ENCODE measurements around the gene DSCAM. TPM values are rescaled to one million over a fixed set of nuclear protein-coding genes. Genes with fewer than 3 reads are reported as not detected.

DSCAM gene
- total RNA-seq, 2 experiments from 2014 or later: not detected

- ATAC-seq (ENCODE audit: poor library complexity): no peak
- H3K9me3 Mint-ChIP-seq: peaks cover 3% of the 10 kb centered on the region
- no peak overlapping the region for H3K4me3 Mint-ChIP-seq
Measured at GRCh38 chr21:40117236-40117635, 729.7 kb downstream of the DSCAM start.

GRCh38 chr21:40115775-40116174 lies 731.2 kb downstream of the DSCAM start:
- Mint-ChIP-seq H3K4me3 (no peak overlapping the region), H3K9me3 (peaks cover 3% of the 10 kb centered on the region), H3K4me1 (ENCODE audit: low read depth) (no peaks in the 10 kb centered on the region), H3K27me3 (no peaks in the 10 kb centered on the region), H3K36me3 (ENCODE audit: low read depth) (no peaks in the 10 kb centered on the region), H3K27ac (no peak overlapping the region)
- CTCF ChIA-PET: no interaction called here
- H3K27me3 ChIP-seq (ENCODE audit: control insufficient read depth in 1 of 2, insufficient read depth in 2 of 2, low read length in 2 of 2): no peaks in the 10 kb centered on the region
- no peak for DNase-seq
- no peaks in the 10 kb centered on the region for H3K36me3 ChIP-seq (ENCODE audit: insufficient read depth, low read length)
- no peak for TF ChIP-seq CTCF (IDR thresholded peaks at IDR 0.05)
- POLR2A ChIA-PET: no interaction called here
- no peaks in the 10 kb centered on the region for H3K4me1 ChIP-seq (ENCODE audit: insufficient read depth, low read length)
- H3K9me3 ChIP-seq (ENCODE audit: control insufficient read depth in 1 of 2, insufficient read depth in 1 of 2, low read length in 2 of 2): peaks cover 0 to 6% of the 10 kb centered on the region in 2 experiments
- H3K27ac ChIP-seq (ENCODE audit: low read depth in 1 of 2, low read length in 2 of 2): no peak overlapping the region
- no peak overlapping the region for H3K4me3 ChIP-seq (ENCODE audit: low read length)
- intact Hi-C loops (cut with DNase I, micrococcal nuclease): no loop called here
- ATAC-seq (ENCODE audit: poor library complexity): no peak

More at GRCh38 chr21:40117236-40117635, 729.7 kb downstream of the DSCAM start:
- ChIA-PET CTCF (no interaction called here), POLR2A (no interaction called here)
- H3K36me3 ChIP-seq (ENCODE audit: insufficient read depth, low read length): no peaks in the 10 kb centered on the region
- intact Hi-C loops (cut with DNase I, micrococcal nuclease): no loop called here
- Mint-ChIP-seq H3K36me3 (ENCODE audit: low read depth) (no peaks in the 10 kb centered on the region), H3K27ac (no peak overlapping the region), H3K27me3 (no peaks in the 10 kb centered on the region), H3K4me1 (ENCODE audit: low read depth) (no peaks in the 10 kb centered on the region)
- H3K27ac ChIP-seq (ENCODE audit: low read depth in 1 of 2, low read length in 2 of 2): no peak overlapping the region
- H3K4me3 ChIP-seq (ENCODE audit: low read length): no peak overlapping the region
- no peak for TF ChIP-seq CTCF (IDR thresholded peaks at IDR 0.05)
- no peak for DNase-seq
- H3K4me1 ChIP-seq (ENCODE audit: insufficient read depth, low read length): no peaks in the 10 kb centered on the region
- peaks cover 0 to 6% of the 10 kb centered on the region in 2 experiments for H3K9me3 ChIP-seq (ENCODE audit: control insufficient read depth in 1 of 2, insufficient read depth in 1 of 2, low read length in 2 of 2)
- no peaks in the 10 kb centered on the region for H3K27me3 ChIP-seq (ENCODE audit: control insufficient read depth in 1 of 2, insufficient read depth in 2 of 2, low read length in 2 of 2)

GRCh38 chr21:40102682-40103081 lies 744.3 kb downstream of the DSCAM start:
- Mint-ChIP-seq H3K4me1 (ENCODE audit: low read depth) (no peaks in the 10 kb centered on the region), H3K27me3 (no peaks in the 10 kb centered on the region), H3K9me3 (peaks cover 12% of the 10 kb centered on the region), H3K27ac (no peak overlapping the region), H3K36me3 (ENCODE audit: low read depth) (no peaks in the 10 kb centered on the region), H3K4me3 (no peak overlapping the region)
- TF ChIP-seq CTCF (IDR thresholded peaks at IDR 0.05): no peak
- Histone ChIP-seq H3K27me3 (ENCODE audit: control insufficient read depth in 1 of 2, insufficient read depth in 2 of 2, low read length in 2 of 2) (no peaks in the 10 kb centered on the region), H3K36me3 (ENCODE audit: insufficient read depth, low read length) (no peaks in the 10 kb centered on the region), H3K27ac (ENCODE audit: low read depth in 1 of 2, low read length in 2 of 2) (no peak overlapping the region), H3K4me1 (ENCODE audit: insufficient read depth, low read length) (no peaks in the 10 kb centered on the region), H3K9me3 (ENCODE audit: control insufficient read depth in 1 of 2, insufficient read depth in 1 of 2, low read length in 2 of 2) (peaks cover 3 to 4% of the 10 kb centered on the region in 2 experiments), H3K4me3 (ENCODE audit: low read length) (no peak overlapping the region)
- no peak for DNase-seq
- ATAC-seq (ENCODE audit: poor library complexity): no peak
- ChIA-PET POLR2A (no interaction called here), CTCF (no interaction called here)
- intact Hi-C loops (cut with DNase I, micrococcal nuclease): no loop called here
